Tibial artery (tissue), 4 donors: ENCODE measurements around the gene DHRSX.

Experiments
- DNase-seq, 2 donors: peaks; one replicate each; pipeline ENCODE4 v3.0.0-alpha.2; 2019
- H3K27ac ChIP-seq, 2 donors: fragments of 200-600 bp; sonication (generic) in 1 of 2; 1 replicate in 1 of 2; 2 replicates in 1 of 2; pipeline ENCODE4 v1.5.1; 2018 to 2019; ENCODE audit warnings: mild to moderate bottlenecking in 1 of 2
- H3K27me3 ChIP-seq, 2 donors: fragments of 200-600 bp; sonication (generic) in 1 of 2; one replicate each; pipeline versions ENCODE4 v1.5.1 to v1.6.0; 2016 to 2019
- H3K36me3 ChIP-seq, 3 donors: fragments of 200-600 bp; sonication (generic) in 2 of 3; one replicate each; pipeline ENCODE4 v1.5.1; 2016 to 2019; ENCODE audit warnings: mild to moderate bottlenecking in 2 of 3
- H3K4me1 ChIP-seq, 4 donors: fragments of 200-600 bp; sonication (generic) in 2 of 4; 1 replicate in 3 of 4; 2 replicates in 1 of 4; pipeline ENCODE4 v1.5.1; 2016 to 2019
- H3K4me3 ChIP-seq, 2 donors: fragments of 200-600 bp; sonication (generic) in 1 of 2; 1 replicate in 1 of 2; 2 replicates in 1 of 2; pipeline ENCODE4 v1.5.1; 2018 to 2019; ENCODE audit warnings: mild to moderate bottlenecking in 2 of 2
- H3K9me3 ChIP-seq, 3 donors: fragments of 200-600 bp; sonication (generic) in 1 of 3; one replicate each; pipeline ENCODE4 v1.5.1; 2016 to 2019
- CTCF ChIP-seq, 2 experiments: fragments of 200-600 bp in 1 of 2; fragments of 450-650 bp in 1 of 2; IDR thresholded peaks; one replicate each; pipeline ENCODE4 v1.5.1; 2017 to 2019; ENCODE audit warnings: antibody characterized with exemption in 2 of 2, mild to moderate bottlenecking in 1 of 2, moderate library complexity in 1 of 2
- intact Hi-C: fragments of 100-400 bp; cut with DNase I; formaldehyde crosslinking; loops from one replicate; pipeline ENCODE4 v1.15.0; 2023; ENCODE audit warnings: low total_unique reads

Gene DHRSX

GRCh38 chrX:2228536-2228935 is 272.2 kb downstream of the DHRSX start:
- Histone ChIP-seq H3K4me3 (no peak overlapping the region), H3K9me3 (peaks cover 0 to 2% (median 0%) of the 10 kb centered on the region in 3 donors), H3K27me3 (no peaks in the 10 kb centered on the region), H3K36me3 (peaks cover 11 to 14% (median 12%) of the 10 kb centered on the region in 3 donors), H3K27ac (no peak overlapping the region), H3K4me1 (no peaks in the 10 kb centered on the region)
- intact Hi-C loops: no loop called here
- no peak for DNase-seq
- no peak for TF ChIP-seq CTCF (IDR thresholded peaks at IDR 0.05)

- Histone ChIP-seq H3K36me3 (peaks cover 21 to 28% (median 26%) of the 10 kb centered on the region in 3 donors), H3K4me3 (no peak overlapping the region), H3K27ac (no peak overlapping the region), H3K4me1 (no peaks in the 10 kb centered on the region), H3K27me3 (no peaks in the 10 kb centered on the region), H3K9me3 (peaks cover 0 to 9% (median 5%) of the 10 kb centered on the region in 3 donors)
- no peak for DNase-seq
- no peak for TF ChIP-seq CTCF (IDR thresholded peaks at IDR 0.05)
- intact Hi-C loops: no loop called here
Measured at GRCh38 chrX:2226906-2227656, 273.7 kb downstream of the DHRSX start.

- no peak overlapping the region for H3K27ac ChIP-seq
- H3K27me3 ChIP-seq: no peaks in the 10 kb centered on the region
- H3K4me3 ChIP-seq: no peak overlapping the region
- intact Hi-C loops: no loop called here
- peaks cover 0 to 9% (median 5%) of the 10 kb centered on the region in 3 donors for H3K9me3 ChIP-seq
- H3K4me1 ChIP-seq: no peaks in the 10 kb centered on the region
- TF ChIP-seq CTCF (IDR thresholded peaks at IDR 0.05): no peak
- no peak for DNase-seq
- peaks cover 24 to 33% (median 30%) of the 10 kb centered on the region in 3 donors for H3K36me3 ChIP-seq
Measured at GRCh38 chrX:2226182-2226581, 274.6 kb downstream of the DHRSX start.

- H3K4me3 ChIP-seq: no peak overlapping the region
- H3K27me3 ChIP-seq: no peaks in the 10 kb centered on the region
- intact Hi-C loops: no loop called here
- peaks cover 0 to 17% (median 12%) of the 10 kb centered on the region in 3 donors for H3K9me3 ChIP-seq
- no peak for TF ChIP-seq CTCF (IDR thresholded peaks at IDR 0.05)
- no peak overlapping the region for H3K27ac ChIP-seq
- no peak for DNase-seq
- H3K36me3 ChIP-seq: peaks cover 32 to 42% (median 41%) of the 10 kb centered on the region in 3 donors
- H3K4me1 ChIP-seq: no peaks in the 10 kb centered on the region
Measured at GRCh38 chrX:2224597-2225235, 276.1 kb downstream of the DHRSX start.

- no peaks in the 10 kb centered on the region for H3K4me1 ChIP-seq
- intact Hi-C loops: no loop called here
- H3K27ac ChIP-seq: no peak overlapping the region
- peaks cover 0 to 22% (median 18%) of the 10 kb centered on the region in 3 donors for H3K9me3 ChIP-seq
- H3K4me3 ChIP-seq: no peak overlapping the region
- DNase-seq: peak in 1 of 2 donors; percentile 3
- H3K27me3 ChIP-seq: no peaks in the 10 kb centered on the region
- TF ChIP-seq CTCF (IDR thresholded peaks at IDR 0.05): no peak
- peaks cover 37 to 48% (median 46%) of the 10 kb centered on the region in 3 donors for H3K36me3 ChIP-seq
Measured at GRCh38 chrX:2224161-2224560, 276.6 kb downstream of the DHRSX start.
